ENCODE results near the gene SESN3.
"Not testable (repeated sequence)": the region's sequence is repeated elsewhere in the genome, so short reads cannot be mapped to it uniquely, and the experiment has no call there.

The SESN3 gene

DNA sequence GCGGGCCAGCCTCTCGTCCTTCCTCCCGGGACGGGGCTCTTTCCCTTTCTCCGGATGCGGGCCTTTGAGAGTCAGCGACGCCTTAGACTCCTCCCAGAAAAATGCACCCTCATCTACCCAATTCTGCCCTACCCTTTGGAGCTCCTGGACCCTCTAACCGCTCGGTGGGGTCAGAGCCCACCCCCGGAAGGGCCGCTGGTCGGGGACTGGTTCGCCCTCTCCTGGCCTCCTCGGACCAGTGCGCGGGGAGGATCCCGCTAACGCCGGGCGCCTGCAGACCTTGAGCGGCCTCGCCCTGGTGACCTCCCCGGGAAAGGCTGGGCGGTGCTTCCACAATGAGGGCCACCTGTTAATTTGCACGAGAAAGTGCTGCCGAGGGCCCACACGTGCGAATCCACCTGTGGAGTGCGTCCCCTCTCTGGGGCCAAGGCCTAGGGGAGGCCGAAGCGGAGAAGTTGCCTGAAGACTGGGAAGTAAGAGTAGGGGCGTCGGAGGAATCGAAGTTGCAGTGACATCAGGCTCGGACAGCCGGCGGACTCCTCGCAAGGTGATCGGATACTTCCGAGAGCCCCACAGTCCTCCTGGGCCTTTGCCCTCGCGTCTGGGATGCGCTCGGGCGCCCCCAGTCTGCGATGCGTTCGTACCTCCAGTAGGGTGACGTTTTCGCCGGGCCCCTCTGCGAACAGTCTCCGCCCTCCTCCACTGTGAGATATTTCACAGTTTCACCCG lies 79.9 kb downstream of the SESN3 start:
- DNase-seq (ENCODE audit: low read depth in 2 of 2), result peak; percentile 79 to 86

DNA sequence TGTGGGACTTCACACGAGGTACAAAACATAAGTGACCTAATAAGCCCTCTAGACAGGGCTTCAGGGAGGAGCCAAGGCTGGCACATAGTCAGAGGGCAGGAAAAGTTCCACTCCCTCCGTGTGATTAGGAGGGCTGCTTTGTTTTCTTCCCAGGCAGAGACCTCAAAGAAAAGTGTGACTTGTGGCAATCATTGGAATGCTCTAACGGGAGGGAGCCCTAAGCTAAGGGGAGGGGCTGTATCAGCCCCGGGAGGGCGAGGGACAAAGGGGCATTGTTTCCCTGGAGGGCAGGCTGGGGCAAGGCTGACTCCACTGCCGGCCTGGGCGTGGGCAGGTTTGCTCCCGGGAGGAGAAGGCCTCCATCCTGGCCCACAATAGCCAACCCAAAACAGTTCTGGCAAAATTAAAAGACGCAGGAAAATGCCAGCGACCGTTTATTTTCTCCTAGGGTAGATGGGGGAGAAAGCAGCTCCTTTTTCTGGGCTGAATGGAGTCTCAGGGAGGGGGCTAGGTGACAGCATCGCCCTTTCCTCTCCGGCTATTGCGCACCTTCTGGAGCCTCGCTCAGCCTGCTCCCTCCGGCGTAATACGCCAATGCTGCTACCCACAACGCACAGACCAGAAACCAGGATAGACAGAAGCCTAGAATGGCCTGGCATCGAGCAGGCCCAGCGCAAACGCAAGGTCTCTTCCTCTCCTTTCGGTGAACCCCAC lies 81.2 kb downstream of the SESN3 start:
- no peak for DNase-seq (ENCODE audit: low read depth in 2 of 2)

- DNase-seq (ENCODE audit: low read depth in 2 of 2), result no peak
Observed at GRCh38 chr11:95148938-95149337, 82.1 kb downstream of the SESN3 start.

DNA sequence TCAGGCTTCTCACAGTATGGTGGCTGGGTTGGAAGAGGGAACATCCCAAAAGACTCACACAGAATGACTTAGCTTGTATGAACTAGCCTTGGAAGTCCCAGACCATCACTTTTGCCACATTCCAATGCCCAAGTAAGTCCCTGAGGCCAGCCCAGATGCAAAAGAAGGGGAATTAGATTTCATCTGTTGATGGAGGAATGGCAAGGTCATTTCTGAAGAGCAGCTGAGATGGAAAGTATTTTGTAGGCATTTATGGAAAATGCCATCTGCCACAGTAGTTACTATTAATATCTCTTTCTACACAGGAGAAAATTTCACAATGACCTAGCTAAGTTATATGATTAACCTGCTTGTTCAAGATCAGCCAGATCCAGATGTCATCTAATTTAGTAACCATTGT lies 82.6 kb downstream of the SESN3 start:
- DNase-seq (ENCODE audit: low read depth in 2 of 2), result no peak

DNA sequence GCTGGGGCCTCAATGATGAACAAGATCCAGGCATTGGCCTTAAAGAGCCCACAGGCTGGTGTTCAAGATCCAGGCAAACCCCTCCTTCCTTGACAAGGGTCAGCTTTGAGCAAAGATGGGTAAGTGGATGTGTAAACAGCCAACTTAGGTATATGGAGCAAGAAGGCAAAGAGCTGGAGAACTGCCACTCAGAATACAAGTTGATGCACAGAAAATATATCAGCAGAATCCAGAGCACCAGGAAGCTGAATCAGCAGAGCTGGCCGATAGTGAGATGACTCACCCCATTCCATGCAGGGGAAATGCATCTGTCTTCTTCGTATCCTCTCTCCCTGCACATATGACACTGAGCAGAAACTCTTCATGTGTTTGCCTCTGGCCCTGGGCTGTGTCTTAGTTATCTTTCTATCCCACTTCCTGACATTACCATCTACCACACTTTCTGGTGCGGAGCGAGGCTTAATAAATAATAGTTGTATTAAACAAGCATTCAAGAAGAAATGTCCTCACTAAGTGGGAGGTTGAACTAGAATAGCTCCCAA lies 83.6 kb downstream of the SESN3 start:
- no peak for DNase-seq (ENCODE audit: low read depth in 2 of 2)

- no peak for DNase-seq (ENCODE audit: low read depth in 2 of 2)
Observed at GRCh38 chr11:95145430-95146060, 85.5 kb downstream of the SESN3 start.

DNA sequence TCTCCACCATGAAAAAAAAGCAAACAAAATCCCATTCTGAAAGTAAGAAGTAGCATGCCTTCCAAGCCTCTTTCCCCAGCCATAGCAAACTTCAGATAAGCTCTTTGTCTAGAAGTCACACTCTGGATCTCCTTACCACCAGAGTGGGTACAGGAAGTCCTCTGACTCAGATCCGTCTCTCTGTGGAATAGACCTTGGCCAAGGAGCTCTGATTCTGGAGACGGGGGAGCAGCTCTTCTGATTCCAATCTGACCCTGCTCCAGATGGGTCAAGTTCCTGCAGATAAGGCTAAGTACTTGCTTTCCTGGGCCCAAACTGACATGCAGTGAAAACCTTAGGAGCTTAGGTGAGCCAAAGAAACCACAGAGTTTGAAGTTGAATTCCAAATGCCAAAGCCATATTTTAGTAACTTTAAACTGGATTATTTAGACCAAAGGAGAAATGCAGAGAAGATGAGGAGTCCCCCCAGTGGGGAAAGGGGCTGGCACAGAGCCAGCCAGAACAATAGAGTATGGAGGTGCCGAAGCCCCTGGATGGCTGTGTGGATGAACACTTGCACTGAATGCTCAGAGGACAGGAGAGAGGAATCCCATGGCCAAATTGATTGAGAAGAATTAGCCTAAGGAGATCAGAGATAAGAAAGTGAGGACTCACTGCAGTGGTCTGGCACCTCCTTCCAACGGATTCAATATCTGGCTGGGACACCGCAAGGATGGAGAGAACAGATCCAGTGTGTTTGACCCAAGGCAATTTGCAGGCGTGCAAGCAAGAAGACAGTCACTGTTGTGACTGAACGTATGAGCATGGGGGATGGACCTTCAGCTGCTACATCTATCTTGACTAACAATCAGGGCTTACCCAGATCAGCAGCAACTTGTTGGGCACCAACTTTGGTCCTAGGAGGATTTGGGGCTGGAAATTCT lies 86.4 kb downstream of the SESN3 start:
- DNase-seq (ENCODE audit: low read depth in 2 of 2), result no peak

DNA sequence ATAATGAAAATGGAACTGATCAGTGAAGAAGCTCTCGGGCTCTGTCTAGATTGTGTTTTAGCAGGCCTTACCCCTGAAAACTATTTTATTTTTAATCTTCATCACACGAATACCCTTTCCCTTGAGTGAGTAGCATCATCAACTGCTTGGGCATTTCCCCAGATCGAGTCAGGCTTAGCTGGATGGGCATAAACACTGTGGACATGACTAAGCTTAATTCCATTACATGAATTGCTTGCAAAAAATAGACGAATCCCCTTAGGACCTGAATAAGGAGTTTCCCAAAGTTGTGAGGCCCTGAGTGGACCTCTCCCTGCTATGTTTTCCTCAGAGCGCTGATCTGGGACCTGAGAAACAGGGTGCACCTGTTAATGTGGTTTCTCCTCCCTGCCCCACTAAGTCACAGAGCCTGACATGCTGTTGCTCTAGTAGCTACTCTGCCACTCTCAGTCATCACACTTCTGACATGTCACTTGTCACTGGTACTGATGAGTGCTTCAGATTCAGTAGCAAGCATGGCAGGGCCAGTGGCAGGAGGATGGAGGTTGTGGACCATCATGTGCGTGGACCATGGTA lies 87.8 kb downstream of the SESN3 start:
- DNase-seq (ENCODE audit: low read depth in 2 of 2), result no peak

DNA sequence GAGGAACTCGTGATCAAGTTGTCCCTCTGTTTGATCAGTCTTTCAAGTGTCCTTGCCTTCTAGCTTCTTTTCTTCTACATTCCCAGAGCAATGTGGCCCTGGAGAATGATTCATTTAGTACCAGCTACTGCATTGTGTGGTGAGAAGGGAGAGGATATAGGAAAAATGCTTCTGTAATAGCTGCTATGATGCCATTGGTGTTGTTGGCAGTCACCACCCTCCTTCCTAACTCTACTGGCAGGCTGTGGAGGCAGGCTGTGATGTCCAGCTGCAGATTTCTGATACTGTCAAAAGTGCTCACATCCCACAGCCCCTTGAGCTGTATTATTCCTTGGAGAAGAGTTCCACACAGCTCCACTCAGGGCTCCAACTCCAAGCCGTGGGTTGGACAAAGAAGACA lies 88.6 kb downstream of the SESN3 start:
- no peak for DNase-seq (ENCODE audit: low read depth in 2 of 2)

- no peak for DNase-seq (ENCODE audit: low read depth in 2 of 2)
Observed at GRCh38 chr11:95140397-95141033, 90.5 kb downstream of the SESN3 start.

DNA sequence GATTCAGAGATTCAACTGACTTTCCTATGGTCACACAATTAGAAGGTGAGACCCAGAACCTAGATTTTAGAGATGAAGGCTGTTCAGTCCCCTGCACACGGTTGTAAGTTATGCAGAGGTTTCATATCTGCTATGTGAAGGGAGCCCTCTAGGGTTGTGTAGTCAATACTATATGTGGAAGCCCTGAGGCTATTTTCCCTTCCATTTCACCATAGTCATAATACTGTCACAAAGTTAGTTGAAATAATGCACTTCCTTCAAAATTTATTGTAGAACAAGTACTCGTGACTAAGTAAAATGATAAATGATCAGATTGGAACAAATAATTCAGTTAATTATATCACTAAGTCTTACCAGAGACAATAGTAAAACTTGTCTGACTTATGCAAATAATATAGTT lies 92.6 kb downstream of the SESN3 start:
- no peak for DNase-seq (ENCODE audit: low read depth in 2 of 2)

- DNase-seq (ENCODE audit: low read depth in 2 of 2), result no peak
Observed at GRCh38 chr11:95137299-95137698, 93.7 kb downstream of the SESN3 start.

GRCh38 chr11:95136747-95137146 lies 94.3 kb downstream of the SESN3 start:
- not testable (repeated sequence) for DNase-seq (ENCODE audit: low read depth in 2 of 2)

DNA sequence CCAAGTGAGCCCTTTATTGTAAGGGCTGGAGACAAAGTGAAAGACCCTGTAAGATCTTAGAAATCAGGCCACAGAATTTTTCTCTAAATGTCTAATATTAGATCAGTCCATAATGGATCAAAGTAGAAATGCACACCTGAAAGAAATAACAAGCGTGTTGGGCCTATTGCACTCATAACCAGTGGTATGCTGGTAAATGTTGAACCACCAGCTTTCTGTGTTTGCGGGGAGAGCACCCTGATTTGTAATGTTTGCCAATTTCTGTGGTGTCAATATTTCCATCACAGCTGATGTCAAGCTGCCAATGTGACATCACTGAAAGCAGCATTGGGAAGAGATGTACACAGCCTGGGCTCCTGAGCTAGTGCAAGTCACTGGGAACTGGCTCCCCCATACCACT lies 95.1 kb downstream of the SESN3 start:
- no peak for DNase-seq (ENCODE audit: low read depth in 2 of 2)

- no peak for DNase-seq (ENCODE audit: low read depth in 2 of 2)
Observed at GRCh38 chr11:95135155-95135554, 95.8 kb downstream of the SESN3 start.

DNA sequence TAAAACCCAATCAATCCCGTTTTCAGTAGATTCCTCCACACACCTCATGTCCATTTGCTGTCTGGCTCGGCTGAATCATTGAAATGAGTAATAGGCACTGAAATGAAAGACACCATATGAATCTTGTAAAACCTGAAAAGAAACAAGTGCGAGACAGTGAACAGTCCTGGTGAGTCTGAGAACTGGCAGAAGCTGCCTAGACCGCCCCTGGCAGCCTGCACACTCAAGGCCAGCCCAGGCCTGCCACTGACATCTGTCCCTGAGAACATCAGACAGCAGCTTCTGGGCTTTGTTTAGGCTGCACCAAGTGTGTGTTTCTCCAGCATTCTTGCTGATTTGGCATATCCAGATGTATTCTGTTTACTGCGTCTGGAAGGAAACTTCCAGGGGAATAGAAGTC lies 96.5 kb downstream of the SESN3 start:
- no peak for DNase-seq (ENCODE audit: low read depth in 2 of 2)

DNA sequence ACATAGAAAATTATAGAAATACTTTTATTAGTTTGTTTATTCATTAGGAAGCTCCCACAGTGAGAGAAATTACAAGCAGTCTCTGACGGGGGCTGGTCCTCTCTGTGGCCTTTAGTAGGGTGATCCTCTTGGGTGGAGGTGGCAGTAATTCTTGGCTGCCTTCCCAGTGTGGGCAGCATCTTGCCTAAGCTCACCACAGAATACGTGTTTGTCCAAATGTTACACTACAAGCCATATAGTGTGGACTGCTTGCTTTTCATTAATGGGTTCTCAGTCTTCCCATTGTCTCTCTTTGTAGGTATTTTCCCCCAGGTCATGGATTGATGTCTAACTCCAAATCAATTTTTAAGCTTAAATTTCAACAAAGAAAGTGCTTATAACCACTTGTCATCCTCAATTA lies 98.0 kb downstream of the SESN3 start:
- DNase-seq (ENCODE audit: low read depth in 2 of 2), result no peak

- no peak for DNase-seq (ENCODE audit: low read depth in 2 of 2)
Observed at GRCh38 chr11:95128602-95129001, 102.4 kb downstream of the SESN3 start.

DNA sequence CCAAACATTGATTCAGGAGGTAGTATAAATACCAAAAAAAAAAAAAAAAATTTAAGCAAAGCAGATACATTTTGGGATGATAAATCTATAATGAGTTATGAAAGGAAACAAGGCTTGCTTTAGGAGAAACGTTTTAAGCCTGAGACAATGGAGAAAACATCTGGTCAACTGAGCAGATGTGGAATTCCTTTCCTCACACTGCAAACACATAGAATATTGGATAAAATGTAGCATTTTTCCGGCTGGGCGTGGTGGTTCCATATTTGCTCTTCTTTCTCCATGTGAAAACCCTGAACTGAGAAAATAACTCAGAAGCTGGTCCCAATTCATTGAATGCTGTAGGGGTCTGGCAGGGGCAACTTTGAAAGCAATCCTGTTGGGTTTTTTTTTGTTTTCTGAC lies 107.4 kb downstream of the SESN3 start:
- DNase-seq (ENCODE audit: low read depth in 2 of 2), result no peak

GRCh38 chr11:95121698-95122097 lies 109.3 kb downstream of the SESN3 start:
- DNase-seq (ENCODE audit: low read depth in 2 of 2), result no peak

Measured in stimulated activated CD4-positive, alpha-beta T cell treated with anti-CD3 and anti-CD28 coated beads, Interleukin-1b, Interleukin-23, amount 100 ng/mL, for 4 hours (primary cell).